Colonic mucosa (tissue), 4 donors: Measurements from ENCODE around the gene SDHAF2. TPM values are rescaled to one million over a fixed set of nuclear protein-coding genes. Genes with fewer than 3 reads are reported as not detected.

Experiments
- DNase-seq: peaks from one replicate; pipeline ENCODE4 v3.0.0-alpha.2; 2020
- H3K27ac ChIP-seq: fragments of 200-600 bp; one replicate; pipeline ENCODE4 v1.8.0; 2021
- H3K27me3 ChIP-seq: fragments of 200-600 bp; one replicate; pipeline ENCODE4 v1.8.0; 2021
- H3K36me3 ChIP-seq: fragments of 200-600 bp; one replicate; pipeline ENCODE4 v1.8.0; 2021
- H3K4me1 ChIP-seq: fragments of 200-600 bp; one replicate; pipeline ENCODE4 v1.8.0; 2021; ENCODE audit warnings: mild to moderate bottlenecking
- H3K4me3 ChIP-seq: fragments of 200-600 bp; one replicate; pipeline ENCODE4 v1.8.0; 2021
- H3K9ac ChIP-seq, 2 donors: one replicate each; pipeline ENCODE4 v1.7.0; 2013; ENCODE audit warnings: control low read depth in 2 of 2, low read depth in 2 of 2, low read length in 2 of 2
- H3K9me3 ChIP-seq: fragments of 200-600 bp; one replicate; pipeline ENCODE4 v1.8.0; 2021
- intact Hi-C: fragments of 100-400 bp; cut with DNase I; formaldehyde crosslinking; loops from one replicate; pipeline ENCODE4 v1.14.1; 2022
- total RNA-seq, 2 donors: library from RNA; stranded (reverse); fragmentation: NEBNext Ultra II Directional in 1 of 2; extraction: Animal tissue kit (Norgen Biotek cat#: 25700) in 1 of 2; gene quantifications; one replicate each; pipeline ENCODE4 v1.2.1, GENCODE V29; 2021
- TF ChIP-seq, protein P1 (sequence below): fragments of 200-600 bp; IDR thresholded peaks from one replicate; pipeline ENCODE4 v1.8.0; 2022; ENCODE audit warnings: antibody characterized with exemption, mild to moderate bottlenecking
- donor health status: healthy.
- donor health status: DM: no; HTN: no; CAD: no.
- donor health status: DM: no; HTN: no; CAD: no.

Gene SDHAF2
- total RNA-seq, 2 donors from 2014 or later: 38.3 to 38.5 TPM

DNA sequence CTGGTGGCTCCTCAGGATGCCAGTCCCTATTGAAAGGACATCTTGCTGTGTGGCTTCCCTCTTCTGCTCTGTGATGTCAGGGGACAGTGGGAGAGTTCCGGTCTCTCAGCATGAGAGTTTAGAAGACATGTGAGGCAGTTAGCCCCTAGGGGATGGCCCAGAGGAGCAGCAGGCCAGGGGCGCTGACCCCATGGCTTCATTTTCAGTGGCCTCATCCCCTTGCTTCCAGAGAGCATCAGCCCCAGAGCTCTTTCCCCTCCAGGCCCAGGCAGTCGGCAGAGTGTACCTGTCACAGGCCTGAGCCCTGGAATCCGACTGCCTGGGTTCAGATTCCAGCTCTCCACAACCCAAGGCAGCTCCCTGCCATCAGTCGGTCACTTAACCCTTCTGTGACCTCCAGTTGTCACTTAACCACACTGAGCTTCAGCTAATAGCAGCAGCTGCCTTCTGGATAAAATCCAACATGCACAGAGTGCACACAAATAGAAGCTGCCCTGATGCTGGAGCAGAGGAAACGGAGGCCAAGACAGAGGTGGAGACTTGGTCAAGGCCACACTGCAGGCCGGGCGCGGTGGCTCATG lies 64.5 kb downstream of the SDHAF2 start:
- H3K36me3 ChIP-seq: no peaks in the 10 kb centered on the region
- H3K9ac ChIP-seq: no peak overlapping the region
- H3K27ac ChIP-seq: no peak overlapping the region
- no peak for DNase-seq
- no peaks in the 10 kb centered on the region for H3K4me1 ChIP-seq
- no peaks in the 10 kb centered on the region for H3K27me3 ChIP-seq
- H3K4me3 ChIP-seq: no peak overlapping the region
- TF ChIP-seq, protein P1, sequence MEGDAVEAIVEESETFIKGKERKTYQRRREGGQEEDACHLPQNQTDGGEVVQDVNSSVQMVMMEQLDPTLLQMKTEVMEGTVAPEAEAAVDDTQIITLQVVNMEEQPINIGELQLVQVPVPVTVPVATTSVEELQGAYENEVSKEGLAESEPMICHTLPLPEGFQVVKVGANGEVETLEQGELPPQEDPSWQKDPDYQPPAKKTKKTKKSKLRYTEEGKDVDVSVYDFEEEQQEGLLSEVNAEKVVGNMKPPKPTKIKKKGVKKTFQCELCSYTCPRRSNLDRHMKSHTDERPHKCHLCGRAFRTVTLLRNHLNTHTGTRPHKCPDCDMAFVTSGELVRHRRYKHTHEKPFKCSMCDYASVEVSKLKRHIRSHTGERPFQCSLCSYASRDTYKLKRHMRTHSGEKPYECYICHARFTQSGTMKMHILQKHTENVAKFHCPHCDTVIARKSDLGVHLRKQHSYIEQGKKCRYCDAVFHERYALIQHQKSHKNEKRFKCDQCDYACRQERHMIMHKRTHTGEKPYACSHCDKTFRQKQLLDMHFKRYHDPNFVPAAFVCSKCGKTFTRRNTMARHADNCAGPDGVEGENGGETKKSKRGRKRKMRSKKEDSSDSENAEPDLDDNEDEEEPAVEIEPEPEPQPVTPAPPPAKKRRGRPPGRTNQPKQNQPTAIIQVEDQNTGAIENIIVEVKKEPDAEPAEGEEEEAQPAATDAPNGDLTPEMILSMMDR: no peak
- intact Hi-C loops: no loop called here
- no peaks in the 10 kb centered on the region for H3K9me3 ChIP-seq

DNA sequence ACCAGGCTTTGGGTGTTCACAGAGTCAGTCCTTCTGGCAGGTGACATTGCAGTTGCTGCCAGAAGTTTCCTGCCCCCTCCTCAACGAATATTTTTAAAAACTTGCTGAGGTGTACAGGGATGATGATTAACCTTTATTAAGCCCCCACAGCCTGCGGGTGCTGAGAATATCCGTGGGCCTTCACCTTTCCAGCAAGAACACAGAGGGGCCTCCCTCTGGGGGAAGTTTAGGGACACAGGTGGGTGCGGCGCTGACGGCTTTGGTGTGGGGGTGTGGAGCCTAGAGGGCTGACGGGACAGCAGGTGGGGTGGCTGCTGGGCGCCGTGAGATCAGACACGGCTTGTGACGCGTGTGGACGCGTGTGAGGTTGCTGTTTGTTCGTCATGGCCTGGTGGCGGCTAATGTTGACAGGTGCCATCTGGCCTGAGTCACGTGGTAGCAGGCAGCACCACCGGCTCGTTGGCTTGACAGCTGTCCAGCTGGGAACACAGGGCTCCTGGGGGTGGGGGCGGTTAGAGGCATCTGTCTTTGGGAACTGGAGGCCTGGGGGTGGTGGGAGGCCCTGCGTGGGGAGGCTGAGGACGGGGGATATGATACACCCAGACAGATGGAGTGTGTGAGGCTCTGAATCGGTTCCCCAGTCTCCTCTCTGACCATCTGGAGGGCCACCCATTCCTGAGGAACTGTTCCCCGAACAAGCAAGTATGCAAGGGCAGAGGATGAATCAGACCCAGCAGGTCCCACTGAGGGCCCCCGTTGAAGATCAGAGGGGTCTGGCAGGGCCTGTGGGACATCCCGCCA lies 66.1 kb downstream of the SDHAF2 start:
- intact Hi-C loops: no loop called here
- Histone ChIP-seq H3K27ac (no peak overlapping the region), H3K36me3 (no peaks in the 10 kb centered on the region), H3K9ac (no peak overlapping the region), H3K9me3 (no peaks in the 10 kb centered on the region), H3K4me3 (no peak overlapping the region), H3K27me3 (no peaks in the 10 kb centered on the region), H3K4me1 (no peaks in the 10 kb centered on the region)
- DNase-seq: no peak
- TF ChIP-seq, protein P1: no peak

Other genes with a start within 250 kb of the SDHAF2 start
- under 1 TPM in 1 of 2 donors, not detected in 1; 0.35 TPM for gene PGA3, start 226.6 kb upstream of the SDHAF2 start, total RNA-seq
- gene PGA4, start 207.8 kb upstream of the SDHAF2 start, total RNA-seq: not detected
- gene PGA5, start 188.9 kb upstream of the SDHAF2 start, total RNA-seq: not detected
- gene VWCE, start 134.8 kb upstream of the SDHAF2 start, total RNA-seq: under 1 TPM; 0.37 to 0.58 TPM
- gene DDB1, start 97.0 kb upstream of the SDHAF2 start, total RNA-seq: 100 to 1,000 TPM; 154 to 189 TPM
- gene TKFC, start 96.9 kb upstream of the SDHAF2 start, total RNA-seq: 10 to 100 TPM; 50.0 to 81.3 TPM
- 10 to 100 TPM; 64.2 to 88.5 TPM for gene CYB561A3, start 68.2 kb upstream of the SDHAF2 start, total RNA-seq
- gene TMEM138, start 67.8 kb upstream of the SDHAF2 start, total RNA-seq: 10 to 100 TPM; 27.4 to 37.7 TPM
- 10 to 100 TPM in 1 of 2 donors, 1 to 10 TPM in 1; 9.0 to 10.3 TPM for gene TMEM216, start 37.5 kb upstream of the SDHAF2 start, total RNA-seq
- 10 to 100 TPM; 56.2 to 65.8 TPM for gene CPSF7, start 149 bp upstream of the SDHAF2 start, total RNA-seq
- 1 to 10 TPM in 1 of 2 donors, under 1 TPM in 1; 0.54 to 1.3 TPM for gene LRRC10B, start 78.6 kb downstream of the SDHAF2 start, total RNA-seq
- 10 to 100 TPM in 1 of 2 donors, 1 to 10 TPM in 1; 8.5 to 28.4 TPM for gene SYT7, start 151.0 kb downstream of the SDHAF2 start, total RNA-seq